B cell (primary cell): Measurements from ENCODE around the gene CHD5. TPM values are rescaled to one million over a fixed set of nuclear protein-coding genes. Genes with fewer than 3 reads are reported as not detected.

ENCODE experiments used
- ATAC-seq: fragments of 200-7000 bp; cut with Tn5 transposase; one replicate; pipeline ENCODE4 v1.10.0; 2021; ENCODE audit warnings: low read depth, mild to moderate bottlenecking, moderate number of reproducible peaks, moderate library complexity
- CTCF ChIA-PET: fragments of 350-600 bp; sonication (Branson Sonifier 250); formaldehyde crosslinking; loops from one replicate; lab custom pipeline; 2021; ENCODE audit warnings: antibody characterized with exemption, inconsistent platforms; lab: Charles Lee
- POLR2A ChIA-PET: fragments of 350-600 bp; sonication (Branson Sonifier 250); formaldehyde crosslinking; loops from one replicate; lab custom pipeline; 2021; ENCODE audit warnings: antibody characterized with exemption; lab: Charles Lee
- DNase-seq: peaks from one replicate; pipeline ENCODE4 v3.0.0; 2013
- H2AFZ ChIP-seq: 2 replicates; pipeline ENCODE4 v1.6.1; 2012; ENCODE audit warnings: mild to moderate bottlenecking, low read depth, low read length; ENCODE audit not compliant: insufficient read depth, poor library complexity, severe bottlenecking
- H3K27ac ChIP-seq, 2 donors: 1 replicate in 1 of 2; 2 replicates in 1 of 2; pipeline ENCODE4 v1.5.1; 2012 to 2013; ENCODE audit warnings: low read length in 2 of 2, mild to moderate bottlenecking in 2 of 2, moderate library complexity in 1 of 2
- H3K27me3 ChIP-seq, 4 experiments: fragments of 200-600 bp in 1 of 4; sonication (generic) in 1 of 4; replicated peaks in 1 of 4; 1 replicate in 2 of 4; 2 replicates in 2 of 4; pipeline versions ENCODE4 v1.6.1 to v1.7.0; 2013 to 2016; ENCODE audit warnings: low read length in 3 of 4, mild to moderate bottlenecking in 2 of 4, mixed read lengths in 1 of 4, moderate library complexity in 1 of 4; ENCODE audit not compliant: insufficient read depth in 4 of 4, control insufficient read depth in 3 of 4; ENCODE audit errors: control extremely low read depth in 1 of 4
- H3K36me3 ChIP-seq, 2 experiments: replicated peaks in 1 of 2; 1 replicate in 1 of 2; 2 replicates in 1 of 2; pipeline versions ENCODE4 v1.6.1 to v1.7.1; 2013; ENCODE audit warnings: low read length in 1 of 2; ENCODE audit not compliant: insufficient read depth in 2 of 2, control insufficient read depth in 1 of 2; ENCODE audit errors: control extremely low read depth in 1 of 2, extremely low read depth in 1 of 2
- H3K4me1 ChIP-seq, 2 donors: fragments of 200-600 bp in 1 of 2; sonication (generic) in 1 of 2; 1 replicate in 1 of 2; 2 replicates in 1 of 2; pipeline versions ENCODE4 v1.5.1 to v1.6.1; 2013 to 2017; ENCODE audit warnings: low read length in 2 of 2; ENCODE audit not compliant: control insufficient read depth in 2 of 2, insufficient read depth in 2 of 2
- H3K4me2 ChIP-seq: replicated peaks from 2 replicates; pipeline ENCODE3; 2012; ENCODE audit warnings: mild to moderate bottlenecking, low read depth, low read length; ENCODE audit not compliant: poor library complexity, severe bottlenecking
- H3K4me3 ChIP-seq, 5 experiments: fragments of 200-600 bp in 1 of 5; sonication (generic) in 1 of 5; 1 replicate in 3 of 5; 2 replicates in 2 of 5; pipeline versions ENCODE4 v1.5.1 to v1.7.0; 2011 to 2016; ENCODE audit warnings: low read length in 4 of 5, mild to moderate bottlenecking in 4 of 5, low read depth in 2 of 5, control low read depth in 1 of 5, moderate library complexity in 1 of 5; ENCODE audit not compliant: insufficient read depth in 1 of 5; ENCODE audit errors: control extremely low read depth in 1 of 5, extremely low read depth in 1 of 5
- H3K79me2 ChIP-seq: fragments of 200-600 bp; sonication (generic); one replicate; pipeline ENCODE4 v1.6.0; 2016; ENCODE audit warnings: low read length; ENCODE audit not compliant: control insufficient read depth, insufficient read depth
- H3K9ac ChIP-seq: fragments of 200-600 bp; sonication (generic); 2 replicates; pipeline ENCODE4 v1.6.1; 2017; ENCODE audit warnings: mild to moderate bottlenecking, low read length, moderate library complexity
- H3K9me3 ChIP-seq, 3 donors: one replicate each; pipeline versions ENCODE4 v1.6.1 to v1.7.1; 2013; ENCODE audit warnings: low read length in 2 of 3; ENCODE audit not compliant: control insufficient read depth in 2 of 3, insufficient read depth in 1 of 3; ENCODE audit errors: control extremely low read depth in 1 of 3
- H4K20me1 ChIP-seq: 2 replicates; pipeline ENCODE4 v1.6.0; 2012; ENCODE audit warnings: mild to moderate bottlenecking, low read length; ENCODE audit not compliant: insufficient read depth, control insufficient read depth, poor library complexity, severe bottlenecking
- H3K27ac Mint-ChIP-seq: one replicate; pipeline ENCODE4 v1.8.0; 2021; ENCODE audit warnings: mixed read lengths
- H3K27me3 Mint-ChIP-seq: one replicate; pipeline ENCODE4 v1.8.0; 2021; ENCODE audit warnings: mixed read lengths
- H3K4me1 Mint-ChIP-seq: one replicate; pipeline ENCODE4 v1.8.0; 2021; ENCODE audit warnings: mixed read lengths
- H3K4me3 Mint-ChIP-seq: one replicate; pipeline ENCODE4 v1.8.0; 2021; ENCODE audit warnings: mixed read lengths
- H3K9me3 Mint-ChIP-seq: one replicate; pipeline ENCODE4 v1.8.0; 2022; ENCODE audit warnings: mixed read lengths; ENCODE audit not compliant: insufficient read depth
- EZH2 ChIP-seq: IDR thresholded peaks from 2 replicates; pipeline ENCODE4 v1.6.1; 2012; ENCODE audit warnings: borderline replicate concordance, low read depth, mild to moderate bottlenecking, moderate library complexity, low read length; ENCODE audit not compliant: insufficient read depth, poor library complexity, severe bottlenecking
- WGBS: methylation state at CpG from one replicate; pipeline ENCODE4 v1.1.5; 2013; ENCODE audit warnings: missing lambda C conversion rate; ENCODE audit not compliant: insufficient coverage; 5-methylcytosine and 5-hydroxymethylcytosine counted together
- intact Hi-C: fragments of 100-400 bp; cut with micrococcal nuclease; formaldehyde crosslinking; loops from one replicate; pipeline ENCODE4 v1.10.0; 2022
- polyA plus RNA-seq: library from polyadenylated mRNA; depleted of rRNA; stranded (reverse); fragments of >200 nt; gene quantifications from 2 replicates; pipeline ENCODE4 v1.2.3, GENCODE V29; 2012
- total RNA-seq, 2 donors: library from RNA; stranded (reverse); fragments of 120-200 nt in 1 of 2; gene quantifications; 1 replicate in 1 of 2; 2 replicates in 1 of 2; pipeline versions ENCODE4 v1.2.3 to v1.2.4, GENCODE V29; 2013 to 2022
- TF ChIP-seq, protein P1 (sequence below): fragments of 200-600 bp; IDR thresholded peaks from one replicate; pipeline ENCODE4 v1.8.0; 2022; ENCODE audit warnings: antibody characterized with exemption, mild to moderate bottlenecking

CHD5 gene
- total and polyA plus RNA-seq, 2 donors (not counting 1 experiment from before 2014, with no cell fraction given): 0.18 to 0.20 TPM

DNA sequence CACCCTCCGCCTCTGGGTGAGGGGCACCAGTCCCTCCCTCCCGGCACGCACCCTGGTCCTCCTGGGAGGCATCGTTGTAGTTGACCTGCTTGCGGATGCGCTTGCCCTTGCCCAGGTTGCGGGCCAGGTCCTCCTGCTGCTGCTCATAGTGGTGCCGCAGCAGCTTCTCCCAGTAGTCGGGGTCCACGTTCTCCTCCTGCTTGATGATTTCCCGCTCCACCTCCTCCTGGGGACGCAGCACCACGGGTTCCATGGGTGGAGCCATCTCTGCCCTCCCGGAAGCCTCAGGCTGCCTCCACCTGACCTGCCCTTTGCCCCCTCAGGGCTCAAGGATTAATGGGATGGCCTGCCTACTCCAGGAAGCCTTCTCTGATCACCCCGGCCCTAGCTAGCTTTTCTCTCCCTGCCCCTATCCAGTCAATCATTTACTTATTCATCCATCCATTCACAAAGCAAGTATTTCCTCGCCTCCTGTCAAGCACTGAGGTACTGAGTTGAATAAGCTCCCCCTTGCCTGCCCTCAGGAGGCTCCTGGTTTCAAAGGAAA, 53.5 kb downstream of the CHD5 start:
- no peak overlapping the region for H2AFZ ChIP-seq
- H3K4me3 ChIP-seq: no peak overlapping the region
- no peak overlapping the region for H3K4me2 ChIP-seq
- peaks cover 0 to 14% (median 0%) of the 10 kb centered on the region in 3 donors for H3K9me3 ChIP-seq
- Mint-ChIP-seq H3K4me3 (no peak overlapping the region), H3K4me1 (peaks cover 3% of the 10 kb centered on the region), H3K27me3 (peaks cover 10% of the 10 kb centered on the region), H3K27ac (no peak overlapping the region), H3K9me3 (no peaks in the 10 kb centered on the region)
- POLR2A ChIA-PET: no interaction called here
- no peak overlapping the region for H3K9ac ChIP-seq
- CTCF ChIA-PET: no interaction called here
- no peaks in the 10 kb centered on the region for H3K79me2 ChIP-seq
- H3K27ac ChIP-seq: no peak overlapping the region
- no peaks in the 10 kb centered on the region for H3K4me1 ChIP-seq
- no peaks in the 10 kb centered on the region for H4K20me1 ChIP-seq
- H3K36me3 ChIP-seq: no peaks in the 10 kb centered on the region
- TF ChIP-seq, protein P1, sequence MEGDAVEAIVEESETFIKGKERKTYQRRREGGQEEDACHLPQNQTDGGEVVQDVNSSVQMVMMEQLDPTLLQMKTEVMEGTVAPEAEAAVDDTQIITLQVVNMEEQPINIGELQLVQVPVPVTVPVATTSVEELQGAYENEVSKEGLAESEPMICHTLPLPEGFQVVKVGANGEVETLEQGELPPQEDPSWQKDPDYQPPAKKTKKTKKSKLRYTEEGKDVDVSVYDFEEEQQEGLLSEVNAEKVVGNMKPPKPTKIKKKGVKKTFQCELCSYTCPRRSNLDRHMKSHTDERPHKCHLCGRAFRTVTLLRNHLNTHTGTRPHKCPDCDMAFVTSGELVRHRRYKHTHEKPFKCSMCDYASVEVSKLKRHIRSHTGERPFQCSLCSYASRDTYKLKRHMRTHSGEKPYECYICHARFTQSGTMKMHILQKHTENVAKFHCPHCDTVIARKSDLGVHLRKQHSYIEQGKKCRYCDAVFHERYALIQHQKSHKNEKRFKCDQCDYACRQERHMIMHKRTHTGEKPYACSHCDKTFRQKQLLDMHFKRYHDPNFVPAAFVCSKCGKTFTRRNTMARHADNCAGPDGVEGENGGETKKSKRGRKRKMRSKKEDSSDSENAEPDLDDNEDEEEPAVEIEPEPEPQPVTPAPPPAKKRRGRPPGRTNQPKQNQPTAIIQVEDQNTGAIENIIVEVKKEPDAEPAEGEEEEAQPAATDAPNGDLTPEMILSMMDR: no peak
- no peak for TF ChIP-seq EZH2
- ATAC-seq: no peak
- WGBS: 92% methylated on average over 16 of the region's 16 CpGs
- peaks cover 0 to 8% (median 0%) of the 10 kb centered on the region in 4 experiments for H3K27me3 ChIP-seq
- no peak for DNase-seq
- intact Hi-C loops: no loop called here

DNA sequence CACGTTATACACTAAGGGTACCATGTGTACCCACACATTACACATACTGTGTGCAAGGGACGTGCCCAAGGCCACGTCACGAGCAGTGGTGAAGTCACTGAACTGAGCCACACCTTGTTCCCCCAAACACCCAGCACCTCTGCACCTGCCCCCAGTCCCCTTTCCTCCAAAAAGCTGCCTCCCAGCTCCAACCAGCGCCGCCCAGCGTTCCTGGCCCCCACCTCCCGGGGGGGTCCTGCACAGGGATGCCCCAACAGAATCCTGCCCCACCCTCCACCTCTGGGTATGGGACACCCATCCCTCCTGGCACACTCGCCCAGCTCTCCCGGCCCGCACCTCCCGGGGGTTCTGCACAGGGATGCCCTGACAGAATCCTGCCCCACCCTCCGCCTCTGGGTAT, 54.1 kb downstream of the CHD5 start:
- H3K36me3 ChIP-seq: no peaks in the 10 kb centered on the region
- H3K4me3 Mint-ChIP-seq: no peak overlapping the region
- no peak overlapping the region for H2AFZ ChIP-seq
- no peaks in the 10 kb centered on the region for H3K9me3 Mint-ChIP-seq
- H3K27ac Mint-ChIP-seq: no peak overlapping the region
- ChIA-PET CTCF (no interaction called here), POLR2A (no interaction called here)
- H4K20me1 ChIP-seq: no peaks in the 10 kb centered on the region
- 83% methylated on average over 10 of the region's 13 CpGs for WGBS
- H3K9me3 ChIP-seq: peaks cover 0 to 11% (median 0%) of the 10 kb centered on the region in 3 donors
- no peaks in the 10 kb centered on the region for H3K4me1 ChIP-seq
- no peak overlapping the region for H3K4me3 ChIP-seq
- H3K27ac ChIP-seq: no peak overlapping the region
- H3K27me3 Mint-ChIP-seq: peaks cover 10% of the 10 kb centered on the region
- no peak for ATAC-seq
- no peaks in the 10 kb centered on the region for H3K79me2 ChIP-seq
- intact Hi-C loops: no loop called here
- DNase-seq: no peak
- TF ChIP-seq, protein P1: no peak
- no peak for TF ChIP-seq EZH2
- no peak overlapping the region for H3K9ac ChIP-seq
- H3K4me1 Mint-ChIP-seq: peaks cover 3% of the 10 kb centered on the region
- no peak overlapping the region for H3K4me2 ChIP-seq
- H3K27me3 ChIP-seq: peaks cover 0 to 8% (median 0%) of the 10 kb centered on the region in 4 experiments
